Kidney epithelial cell (primary cell): ENCODE results near the gene GRIK4. TPM values are rescaled to one million over a fixed set of nuclear protein-coding genes. Genes with fewer than 3 reads are reported as not detected.
A peak's percentile ranks its signal among the peaks of the same experiment; 100 is the strongest.

ENCODE experiments used
- DNase-seq: peaks from one replicate; pipeline ENCODE4 v3.0.0-alpha.2; 2010; ENCODE audit warnings: low read depth
- H3K27me3 ChIP-seq: 2 replicates; pipeline ENCODE4 v1.6.0; 2011; ENCODE audit warnings: low read length; ENCODE audit not compliant: control insufficient read depth, insufficient read depth
- H3K36me3 ChIP-seq: 2 replicates; pipeline ENCODE4 v1.5.1; 2011; ENCODE audit warnings: low read length; ENCODE audit not compliant: control insufficient read depth, insufficient read depth
- H3K4me3 ChIP-seq: 2 replicates; pipeline ENCODE4 v1.5.1; 2011; ENCODE audit warnings: low read depth, mild to moderate bottlenecking, control low read depth, low read length
- CTCF ChIP-seq: IDR thresholded peaks from 2 replicates; pipeline ENCODE4 v1.5.1; 2011; ENCODE audit warnings: mild to moderate bottlenecking, moderate library complexity, low read length, control low read depth, inconsistent platforms; ENCODE audit not compliant: insufficient read depth, poor library complexity, severe bottlenecking
- total RNA-seq: library from RNA; depleted of rRNA; stranded (reverse); fragments of >200 nt; gene quantifications from 2 replicates; pipeline ENCODE4 v1.2.3, GENCODE V29; 2015

GRIK4 gene
- total RNA-seq, 1 donor from 2014 or later = 0.17 TPM

GRCh38 chr11:120511820-120512738 is 531 bp downstream of the GRIK4 start:
- DNase-seq = no peak
- Histone ChIP-seq H3K36me3 (no peaks in the 10 kb centered on the region), H3K4me3 (peak overlapping the region; percentile 11), H3K27me3 (peaks cover 31% of the 10 kb centered on the region)
- no peak for TF ChIP-seq CTCF

DNA sequence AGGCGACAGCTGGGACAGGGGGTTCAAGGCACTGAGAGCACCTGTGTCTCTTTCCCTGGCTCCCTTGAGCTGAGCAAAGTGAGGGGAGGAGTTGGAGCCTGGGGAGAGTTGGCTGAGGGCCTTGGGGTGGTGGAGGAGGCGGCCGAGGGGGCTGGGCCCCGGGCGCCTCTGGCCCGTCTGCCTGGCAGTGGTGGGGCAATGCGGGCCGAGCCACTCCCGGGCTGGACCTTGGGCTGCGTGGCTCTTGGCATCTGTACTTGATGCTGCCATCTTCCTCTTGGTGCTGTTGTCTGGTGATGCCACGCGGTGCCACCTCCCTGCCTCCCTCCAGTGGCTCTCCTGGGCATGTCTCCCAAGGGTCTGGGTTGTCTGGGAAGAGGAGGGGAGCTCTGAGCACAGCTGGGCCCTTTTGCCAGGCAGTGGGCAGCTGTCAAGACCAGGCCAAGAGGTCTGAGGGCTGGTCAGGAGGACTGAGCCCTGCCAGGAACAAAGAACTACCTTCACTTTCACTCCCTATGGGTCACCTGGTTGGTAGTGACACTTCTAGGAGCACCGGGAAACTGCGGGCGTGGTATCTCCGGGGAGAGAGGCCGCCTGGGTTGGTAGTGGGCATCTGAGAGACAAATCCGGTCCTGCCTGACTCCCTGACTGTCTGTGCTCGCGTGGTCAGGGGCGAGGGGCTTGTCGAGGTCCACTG is 1.3 kb downstream of the GRIK4 start:
- Histone ChIP-seq H3K4me3 (no peak overlapping the region), H3K36me3 (no peaks in the 10 kb centered on the region), H3K27me3 (peaks cover 32% of the 10 kb centered on the region)
- no peak for DNase-seq
- TF ChIP-seq CTCF = peak; percentile 11

DNA sequence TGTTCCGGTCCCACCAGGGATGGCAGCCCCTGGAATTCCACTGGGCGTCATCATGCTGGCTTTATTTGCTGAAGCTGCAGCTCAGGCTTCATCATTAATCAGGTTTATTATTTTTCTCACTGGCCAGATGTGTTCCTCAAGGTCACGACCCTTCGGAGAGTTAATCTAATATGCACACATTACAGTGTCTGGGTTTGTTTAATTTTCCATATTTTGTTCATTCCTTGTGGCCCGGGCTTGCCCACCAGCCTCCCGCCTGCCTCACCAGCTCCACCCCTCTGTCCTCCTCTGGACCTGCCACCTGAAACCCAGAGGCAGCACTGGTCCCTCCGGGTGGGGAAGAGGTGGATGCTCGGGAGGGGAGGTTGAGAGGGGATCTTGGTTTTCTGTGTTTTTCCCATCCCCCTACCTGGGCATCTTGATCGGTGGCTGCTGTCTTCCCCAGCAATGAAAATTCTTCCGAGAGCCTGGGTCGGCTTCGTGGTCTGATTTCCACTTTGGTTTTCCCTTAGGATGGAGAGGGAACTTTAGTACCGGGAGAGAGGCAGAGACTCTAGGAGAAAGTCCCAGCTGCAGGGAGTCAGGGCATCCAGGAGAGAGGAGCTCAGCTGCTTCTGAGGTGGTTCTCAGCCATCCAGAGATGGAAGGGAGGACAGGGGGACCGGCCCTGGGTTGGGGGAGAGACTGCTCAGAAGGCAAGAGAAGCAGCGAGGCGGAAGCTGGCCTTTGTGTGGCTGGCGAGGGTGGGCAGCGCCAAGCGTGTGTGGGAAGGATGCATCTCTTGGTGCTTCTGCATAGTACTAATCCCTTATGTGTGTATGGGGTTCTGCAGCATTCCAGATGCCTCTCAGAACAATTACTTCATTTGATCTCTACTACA is 2.1 kb downstream of the GRIK4 start:
- Histone ChIP-seq H3K27me3 (peaks cover 32% of the 10 kb centered on the region), H3K36me3 (no peaks in the 10 kb centered on the region), H3K4me3 (no peak overlapping the region)
- no peak for DNase-seq
- no peak for TF ChIP-seq CTCF

GRCh38 chr11:120514541-120515121 is 3.1 kb downstream of the GRIK4 start:
- no peaks in the 10 kb centered on the region for H3K36me3 ChIP-seq
- no peak overlapping the region for H3K4me3 ChIP-seq
- TF ChIP-seq CTCF = no peak
- peaks cover 28% of the 10 kb centered on the region for H3K27me3 ChIP-seq
- DNase-seq = no peak

DNA sequence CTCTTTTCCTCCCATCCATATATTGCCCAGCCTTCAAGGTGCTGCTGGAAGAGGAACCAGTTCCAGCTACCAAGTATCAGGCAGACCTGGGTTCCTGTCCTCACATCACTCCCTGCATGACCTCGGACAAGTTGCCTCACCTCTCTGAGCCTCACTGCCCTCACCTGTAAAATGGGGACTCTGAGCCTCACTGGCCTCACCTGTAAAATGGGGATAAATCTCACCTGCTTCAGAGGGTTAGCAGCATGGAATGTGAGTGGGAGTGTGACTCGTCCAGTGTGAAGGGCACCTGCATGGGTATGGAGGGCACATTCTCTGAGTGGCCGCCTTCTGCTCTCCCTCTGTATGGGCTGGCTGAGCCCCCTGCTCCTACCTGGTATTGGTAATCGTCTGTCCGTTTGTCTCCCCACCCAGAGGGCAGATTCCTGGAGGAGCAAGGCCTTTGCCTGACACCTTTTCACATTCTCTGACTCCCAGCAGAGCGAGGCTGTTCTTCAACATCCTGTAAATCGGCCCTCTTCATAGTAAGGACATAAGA is 3.7 kb downstream of the GRIK4 start:
- no peak for TF ChIP-seq CTCF
- peaks cover 28% of the 10 kb centered on the region for H3K27me3 ChIP-seq
- H3K36me3 ChIP-seq = no peaks in the 10 kb centered on the region
- no peak for DNase-seq
- no peak overlapping the region for H3K4me3 ChIP-seq
